Fibroblast of peridontal ligament (primary cell): ENCODE measurements around the gene TTLL7.
"Not testable (repeated sequence)": the region's sequence is repeated elsewhere in the genome, so short reads cannot be mapped to it uniquely, and the experiment has no call there.

Experiments
- DNase-seq: peaks from one replicate; pipeline ENCODE4 v3.0.0-alpha.2; 2010; ENCODE audit errors: extremely low read depth

The TTLL7 gene

GRCh38 chr1:83996621-83997020, 2.3 kb downstream of the TTLL7 start:
- peak; percentile 77 for DNase-seq

GRCh38 chr1:83996191-83996590, 2.7 kb downstream of the TTLL7 start:
- no peak for DNase-seq

GRCh38 chr1:83995649-83996048, 3.3 kb downstream of the TTLL7 start:
- no peak for DNase-seq

- DNase-seq = no peak
These were observed 4.8 kb downstream of the TTLL7 start for GRCh38 chr1:83994111-83994510.

GRCh38 chr1:83990734-83991133, 8.2 kb downstream of the TTLL7 start:
- no peak for DNase-seq

- no peak for DNase-seq
These were observed 13.9 kb downstream of the TTLL7 start for GRCh38 chr1:83985048-83985447.

GRCh38 chr1:83983918-83984317, 15.0 kb downstream of the TTLL7 start:
- DNase-seq = not testable (repeated sequence)

GRCh38 chr1:83978056-83978455, 20.9 kb downstream of the TTLL7 start:
- DNase-seq = no peak

GRCh38 chr1:83976920-83977319, 22.0 kb downstream of the TTLL7 start:
- DNase-seq = no peak

GRCh38 chr1:83970802-83971201, 28.1 kb downstream of the TTLL7 start:
- DNase-seq = no peak

GRCh38 chr1:83970114-83970513, 28.8 kb downstream of the TTLL7 start:
- DNase-seq = peak; percentile 9

GRCh38 chr1:83967336-83967735, 31.6 kb downstream of the TTLL7 start:
- DNase-seq = no peak

GRCh38 chr1:83964153-83964552, 34.8 kb downstream of the TTLL7 start:
- DNase-seq = peak; percentile 9

GRCh38 chr1:83961571-83962295, 37.2 kb downstream of the TTLL7 start:
- peak; percentile 35 for DNase-seq

GRCh38 chr1:83960669-83961277, 38.2 kb downstream of the TTLL7 start:
- DNase-seq = no peak

GRCh38 chr1:83959824-83960498, 39.0 kb downstream of the TTLL7 start:
- DNase-seq = peak; percentile 60

- no peak for DNase-seq
These were observed 40.2 kb downstream of the TTLL7 start for GRCh38 chr1:83958704-83959103.

- no peak for DNase-seq
These were observed 44.6 kb downstream of the TTLL7 start for GRCh38 chr1:83954166-83954823.

GRCh38 chr1:83950106-83950661, 48.7 kb downstream of the TTLL7 start:
- DNase-seq = no peak

GRCh38 chr1:83942914-83943313, 56.0 kb downstream of the TTLL7 start:
- DNase-seq = peak; percentile 61

- DNase-seq = no peak
These were observed 64.4 kb downstream of the TTLL7 start for GRCh38 chr1:83934550-83934949.

GRCh38 chr1:83932693-83933092, 66.2 kb downstream of the TTLL7 start:
- DNase-seq = no peak
